GM19438 (cell line): ENCODE results near the gene ADARB2.

ENCODE experiments used
- ATAC-seq: cut with Tn5 transposase; IDR thresholded peaks from one replicate; pipeline ENCODE4 v1.9.1; 2021; ENCODE audit warnings: low read depth; ENCODE audit not compliant: unreplicated experiment

The ADARB2 gene

DNA sequence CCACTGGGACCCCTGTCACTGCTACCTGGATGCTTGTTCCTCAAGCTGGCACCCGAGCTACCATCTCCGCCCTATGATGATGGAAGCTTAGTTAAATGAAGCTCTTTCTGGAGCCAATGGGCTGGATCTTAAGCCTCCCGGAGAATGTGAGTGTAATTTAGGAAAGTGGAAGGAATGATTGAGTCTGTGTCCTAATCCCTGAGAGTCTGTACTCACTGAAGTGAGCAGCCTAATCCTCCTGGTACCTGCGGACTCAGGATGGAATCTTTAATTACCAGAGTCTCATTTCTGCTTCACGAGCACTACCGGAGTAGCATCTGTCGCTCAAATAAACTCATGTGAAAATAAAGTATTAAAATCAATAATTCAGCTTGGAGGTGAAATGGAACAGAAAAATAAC, 425.6 kb downstream of the ADARB2 start:
- ATAC-seq, result no peak

DNA sequence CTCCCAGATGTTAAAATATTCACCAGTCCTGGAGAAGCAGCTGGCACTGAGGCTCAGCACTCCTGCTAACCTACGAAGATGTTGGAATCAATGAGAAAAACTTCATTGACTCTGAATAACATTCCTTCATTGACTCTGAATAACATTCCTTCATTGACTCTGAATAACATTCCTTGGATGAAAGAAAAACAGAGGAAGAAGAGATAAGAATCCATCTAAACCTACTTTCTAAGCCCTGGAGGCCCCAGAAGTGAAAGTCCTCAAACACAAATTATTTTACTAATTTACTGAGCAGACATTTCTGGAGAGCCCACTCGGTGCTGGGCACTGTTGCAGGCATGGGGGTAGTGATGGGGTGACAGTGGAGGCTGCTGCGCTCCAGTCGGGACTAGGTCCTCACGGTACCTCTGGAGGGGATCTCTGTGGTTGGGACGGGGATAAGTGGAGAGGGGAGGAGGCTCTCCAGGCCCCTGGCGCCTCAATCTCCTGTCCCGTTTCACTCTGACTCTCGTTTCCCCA, 427.0 kb downstream of the ADARB2 start:
- no peak for ATAC-seq

DNA sequence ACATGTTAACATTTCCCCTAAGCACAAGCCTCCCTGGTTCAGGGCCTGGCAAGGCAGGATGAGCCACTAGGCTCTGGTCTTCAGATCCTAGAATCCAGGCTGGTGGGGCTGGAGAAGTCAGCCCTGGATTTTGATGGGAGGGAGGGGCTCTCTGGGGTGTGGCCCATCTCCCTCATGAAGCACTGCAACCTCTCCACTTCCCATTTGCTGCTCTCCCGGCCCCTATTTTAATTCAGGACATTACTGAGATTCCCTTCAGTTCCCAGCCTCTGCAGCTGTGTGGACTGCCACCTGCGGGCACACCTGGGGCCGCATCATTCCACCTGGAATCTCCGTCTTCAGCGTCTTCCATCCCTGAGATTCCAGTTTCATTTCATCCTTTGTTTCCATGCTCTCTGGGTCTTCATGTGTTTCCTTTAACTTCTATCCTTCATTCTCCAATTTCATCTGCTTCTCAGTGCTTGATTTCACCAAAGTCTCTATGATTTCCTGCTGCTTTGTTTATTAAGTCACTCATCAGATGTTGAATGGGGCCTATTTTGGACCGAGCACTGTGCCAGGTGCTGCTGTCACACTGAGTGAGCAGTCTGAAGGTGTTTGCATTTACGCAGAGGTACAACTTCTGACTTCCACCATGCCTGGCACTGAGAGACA, 427.6 kb downstream of the ADARB2 start:
- no peak for ATAC-seq

DNA sequence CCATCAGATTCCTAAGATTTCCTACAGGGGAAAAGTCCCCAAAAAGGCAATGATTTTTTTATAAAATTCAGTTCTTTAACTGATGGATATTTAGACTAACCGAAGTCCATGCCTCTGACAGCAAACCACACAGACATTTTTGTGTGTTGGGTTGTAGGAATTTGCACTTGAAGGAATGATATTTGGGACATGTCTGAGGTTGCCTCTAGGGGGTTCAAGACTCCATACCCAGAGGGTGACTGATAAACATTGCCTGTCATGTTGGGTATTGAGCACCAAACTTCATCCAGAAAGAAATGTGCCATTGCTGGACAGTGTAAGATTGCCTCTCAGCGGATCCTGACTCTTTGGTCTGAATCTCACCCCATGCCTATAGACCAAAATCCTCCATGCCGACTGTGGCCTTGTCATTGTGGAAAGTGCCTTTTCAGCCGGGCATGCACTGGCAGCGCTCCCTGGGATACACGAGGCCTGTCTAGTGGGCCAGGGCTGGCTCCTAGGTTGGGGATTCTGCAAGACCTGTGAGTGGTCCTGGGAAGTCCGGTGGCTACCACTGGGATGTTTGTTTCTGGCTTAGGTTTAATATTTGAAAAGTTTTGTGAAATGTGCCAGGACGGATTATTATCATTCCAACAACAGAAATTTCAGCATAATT, 428.2 kb downstream of the ADARB2 start:
- ATAC-seq, result no peak

DNA sequence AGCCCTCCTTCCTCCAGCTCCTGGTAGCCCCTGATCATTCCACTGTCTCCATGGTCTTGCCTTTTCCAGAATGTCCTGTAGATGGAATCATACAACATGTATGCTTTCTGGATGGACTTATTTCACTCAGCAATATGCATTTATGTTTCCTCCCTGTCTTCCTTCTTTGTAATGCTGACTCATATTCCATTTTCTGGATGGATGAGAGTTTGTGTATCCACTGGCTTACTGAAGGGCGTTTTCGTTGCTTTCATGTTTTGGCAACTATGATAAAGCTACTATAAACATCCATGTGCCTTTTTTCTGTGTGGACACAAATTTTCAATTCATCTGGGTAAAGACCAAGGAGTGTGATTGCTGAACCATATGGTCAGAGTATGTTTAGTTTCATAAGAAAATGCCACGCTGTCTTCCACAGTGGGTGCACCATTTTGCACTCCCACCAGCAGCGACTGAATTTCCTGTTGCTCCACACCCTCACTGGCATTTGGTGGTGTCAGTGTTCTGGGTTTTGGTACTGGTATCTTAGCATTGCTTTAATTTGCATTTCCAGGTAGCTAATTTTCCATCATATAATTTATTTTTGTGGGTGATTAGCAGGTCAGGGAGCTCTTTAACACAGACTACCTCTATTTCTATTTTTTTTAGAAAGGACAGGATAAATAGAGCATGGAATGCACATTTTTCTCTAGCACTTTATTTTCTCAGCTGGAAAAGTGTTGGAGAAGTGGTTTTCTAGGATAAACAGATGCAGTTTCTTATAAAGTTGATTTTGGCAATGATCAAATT, 429.0 kb downstream of the ADARB2 start:
- no peak for ATAC-seq

DNA sequence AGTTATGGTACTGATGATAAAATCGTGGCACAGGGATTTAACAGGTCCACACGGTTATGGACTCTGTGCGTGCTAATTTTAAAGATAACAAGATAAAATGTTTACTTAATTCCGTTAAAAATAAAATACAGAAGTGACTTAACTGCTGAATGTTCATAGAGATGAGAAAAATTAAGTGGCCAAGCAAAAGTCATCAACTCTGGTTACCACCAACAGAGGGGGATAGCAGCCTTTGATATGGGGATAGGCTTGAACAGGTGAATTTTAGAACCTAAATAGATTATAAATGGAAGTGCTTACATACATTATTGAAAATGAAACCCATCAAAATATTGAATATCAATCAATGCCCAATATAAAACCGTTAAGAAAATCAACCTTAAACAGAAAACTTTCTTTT, 436.2 kb downstream of the ADARB2 start:
- no peak for ATAC-seq

DNA sequence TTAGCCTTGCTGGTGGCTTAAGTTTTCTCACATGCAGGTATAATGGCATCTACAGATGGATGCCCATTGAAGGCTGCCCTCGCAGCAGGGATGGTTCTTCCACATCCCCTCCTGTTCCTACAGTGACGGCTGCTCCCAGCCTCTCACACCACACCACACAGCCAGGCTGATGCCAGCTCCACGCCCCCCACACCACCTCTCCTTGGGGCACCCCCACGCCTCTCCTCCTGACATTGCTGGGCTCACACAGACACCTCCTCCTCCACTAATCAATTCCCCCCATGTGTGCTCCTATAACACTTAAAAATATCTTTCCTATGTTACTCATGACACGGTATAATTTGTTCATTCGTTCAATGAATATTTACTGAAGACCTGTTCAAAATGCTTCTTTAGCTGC, 437.1 kb downstream of the ADARB2 start:
- ATAC-seq, result no peak

DNA sequence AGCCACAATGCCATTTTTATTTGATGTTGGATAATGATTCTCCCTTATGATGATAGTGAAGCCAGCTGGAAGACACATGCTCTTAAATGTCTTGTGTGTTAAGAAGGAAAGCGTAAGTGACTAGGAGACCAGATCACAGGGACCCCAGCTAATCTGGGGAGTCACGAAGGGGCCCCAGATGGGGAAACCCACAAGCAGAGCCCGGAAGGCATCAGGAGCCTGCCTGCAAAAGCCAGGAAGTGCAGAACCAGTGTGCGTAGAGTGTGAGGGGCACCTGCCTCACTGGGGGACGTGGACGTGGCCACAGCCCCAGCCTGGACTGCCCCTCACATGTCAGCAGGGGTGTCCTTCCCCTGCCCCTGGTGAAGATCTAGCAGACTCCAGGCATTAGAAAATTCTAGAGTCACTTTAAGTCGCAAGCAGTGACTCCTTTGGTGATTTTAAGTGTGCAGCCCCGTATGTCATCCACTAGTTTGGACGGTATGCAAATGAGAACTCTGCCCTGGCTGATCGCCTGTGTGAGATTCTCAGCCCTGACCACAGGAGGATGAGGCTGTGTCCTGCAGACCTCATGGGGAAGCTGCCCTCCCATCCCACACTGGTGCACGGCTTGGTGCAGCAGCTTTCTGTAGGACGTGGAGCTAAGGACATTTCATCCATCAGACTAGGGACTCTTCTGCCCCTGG, 438.1 kb downstream of the ADARB2 start:
- no peak for ATAC-seq

DNA sequence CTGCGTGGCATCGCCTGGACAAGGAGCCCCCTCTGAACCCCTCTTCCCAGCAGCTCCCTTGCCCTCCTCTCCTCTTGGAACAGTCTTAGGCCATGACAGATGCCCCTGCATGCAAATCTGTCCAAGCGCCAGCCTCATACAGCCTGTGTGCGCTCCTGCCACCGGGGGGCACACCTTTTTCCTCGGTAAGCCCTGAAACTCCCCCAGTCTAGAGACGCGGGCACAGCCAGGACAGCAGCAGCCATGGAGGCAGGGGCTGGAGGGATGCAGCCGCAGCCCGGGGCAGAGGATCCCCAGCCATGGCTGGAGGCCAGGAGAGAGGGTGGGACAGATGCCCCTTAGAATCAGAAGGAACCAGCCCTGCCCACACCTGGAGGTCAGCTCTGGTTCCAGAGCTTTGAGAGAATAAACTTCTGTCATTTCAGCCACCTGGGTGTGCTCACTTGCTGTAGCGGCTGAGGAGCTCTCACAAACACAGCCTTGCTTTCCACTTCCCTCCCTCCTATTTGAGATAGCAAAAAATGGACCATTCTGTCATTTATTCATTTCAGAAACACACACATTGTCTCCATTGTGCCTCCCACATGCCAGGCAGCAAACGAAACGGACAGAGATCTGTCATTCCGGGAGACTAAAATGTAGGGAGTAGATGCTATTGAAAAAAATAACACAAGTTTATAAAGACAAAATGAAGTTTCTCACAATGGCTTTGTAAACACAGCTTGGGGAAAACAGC, 439.6 kb downstream of the ADARB2 start:
- ATAC-seq, result no peak

DNA sequence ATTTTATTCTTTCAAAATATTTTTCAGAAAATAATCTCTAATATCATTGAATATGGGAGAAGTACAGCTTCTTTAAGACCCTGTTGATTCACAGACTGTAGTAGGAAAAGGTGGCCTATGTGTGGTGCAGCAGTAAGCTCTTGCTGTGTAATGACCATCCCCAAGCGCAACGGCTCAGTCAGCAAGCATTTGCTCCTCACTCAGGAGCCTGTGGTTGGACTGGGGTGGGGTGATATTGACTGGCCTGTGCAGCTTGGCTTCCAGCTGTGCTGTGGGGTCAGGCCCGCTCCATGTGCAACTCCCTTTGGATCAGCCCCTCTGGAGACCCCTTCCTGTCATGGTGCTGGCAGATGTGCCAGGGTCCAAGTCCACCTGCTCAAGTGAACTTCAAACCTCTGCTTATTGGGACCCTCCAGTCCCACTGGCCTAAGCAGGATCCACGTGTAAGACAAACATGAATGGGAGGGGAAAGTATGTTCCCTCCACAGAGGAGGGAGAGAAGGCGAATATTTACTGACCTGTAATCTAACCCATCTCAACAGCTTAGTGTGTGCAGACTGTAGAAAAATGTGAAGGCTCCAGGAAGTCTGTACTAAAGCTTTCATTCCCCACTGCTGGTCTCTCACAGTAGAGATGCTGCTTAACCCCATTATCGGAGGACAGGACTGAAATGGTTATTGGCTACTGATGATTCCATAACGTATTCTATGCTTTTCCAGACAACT, 441.4 kb downstream of the ADARB2 start:
- no peak for ATAC-seq

DNA sequence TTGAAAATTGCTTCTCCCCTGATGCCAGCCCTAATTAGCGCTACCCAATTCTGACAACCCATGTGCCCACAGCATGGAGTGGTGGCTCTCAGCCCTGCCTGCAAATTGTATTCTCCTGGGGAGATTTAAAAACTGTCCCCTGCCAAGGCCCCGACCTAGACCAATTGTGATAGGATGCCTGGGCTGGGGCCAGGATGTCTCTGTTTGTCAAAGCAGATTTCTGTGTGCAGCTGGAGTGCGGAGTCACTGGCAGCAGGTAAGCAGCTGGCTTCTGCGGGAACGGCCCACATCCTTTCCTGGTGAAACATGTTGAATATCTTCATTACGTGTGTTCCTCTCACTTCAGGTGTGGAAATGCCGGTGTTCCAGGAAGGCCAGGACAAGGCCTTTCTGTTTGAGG, 442.6 kb downstream of the ADARB2 start:
- no peak for ATAC-seq

DNA sequence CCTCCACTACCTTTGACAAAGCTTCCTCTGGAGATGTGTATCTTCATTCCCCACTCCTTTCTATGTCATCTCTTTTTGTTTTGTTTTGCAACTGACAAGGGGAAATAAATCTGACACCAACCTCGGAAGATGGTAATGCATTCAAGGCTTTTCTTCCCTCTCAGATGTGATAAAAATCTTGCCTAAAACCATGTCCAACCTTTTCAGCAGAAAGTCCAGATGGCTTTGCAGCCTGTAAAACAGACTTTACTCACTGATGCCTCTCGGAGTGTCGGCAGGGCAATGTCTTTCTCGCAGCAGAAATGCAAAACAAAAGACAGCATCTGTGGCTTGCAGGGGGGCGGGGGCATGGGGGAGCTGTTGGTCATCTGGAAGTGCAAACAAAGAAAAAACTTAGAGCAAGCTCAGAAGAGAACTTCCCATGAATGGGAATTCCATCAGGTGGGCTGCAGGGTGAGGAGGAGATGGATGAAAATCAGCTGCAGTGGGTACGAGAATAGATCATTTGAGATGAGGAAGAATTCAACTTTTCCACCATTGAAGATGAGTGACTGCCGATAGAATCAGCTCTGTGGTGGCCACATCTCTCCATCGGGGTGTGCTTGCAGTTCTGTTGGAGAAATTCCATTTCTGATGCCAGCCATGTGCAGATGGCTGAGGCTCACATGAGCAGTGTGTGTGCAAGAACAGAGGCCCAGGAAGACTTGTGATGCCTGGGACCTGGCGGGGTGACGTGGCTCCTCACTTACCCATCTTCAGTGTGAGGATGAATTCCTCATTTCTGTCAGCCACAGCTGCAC, 443.5 kb downstream of the ADARB2 start:
- ATAC-seq, result no peak

DNA sequence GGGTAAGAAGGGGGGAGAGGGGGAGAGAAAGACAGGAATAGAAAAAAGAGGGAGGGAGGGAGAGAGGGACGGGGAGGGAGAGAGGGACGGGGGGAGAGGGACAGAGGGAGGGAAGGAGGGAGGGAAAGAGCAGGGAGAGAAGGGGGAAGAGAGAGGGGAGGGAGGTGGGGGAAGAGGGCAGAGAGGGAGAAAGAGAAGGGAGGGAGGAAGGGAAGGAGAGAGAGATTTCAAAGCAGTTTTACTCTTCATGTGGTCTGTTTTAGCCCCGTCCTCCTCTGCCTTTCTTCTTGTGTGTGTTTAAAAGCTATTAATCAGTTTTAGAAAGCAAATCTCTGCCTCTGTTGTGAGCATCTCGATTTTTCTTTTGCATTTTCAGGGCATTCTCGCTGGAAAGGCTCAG, 444.2 kb downstream of the ADARB2 start:
- no peak for ATAC-seq

DNA sequence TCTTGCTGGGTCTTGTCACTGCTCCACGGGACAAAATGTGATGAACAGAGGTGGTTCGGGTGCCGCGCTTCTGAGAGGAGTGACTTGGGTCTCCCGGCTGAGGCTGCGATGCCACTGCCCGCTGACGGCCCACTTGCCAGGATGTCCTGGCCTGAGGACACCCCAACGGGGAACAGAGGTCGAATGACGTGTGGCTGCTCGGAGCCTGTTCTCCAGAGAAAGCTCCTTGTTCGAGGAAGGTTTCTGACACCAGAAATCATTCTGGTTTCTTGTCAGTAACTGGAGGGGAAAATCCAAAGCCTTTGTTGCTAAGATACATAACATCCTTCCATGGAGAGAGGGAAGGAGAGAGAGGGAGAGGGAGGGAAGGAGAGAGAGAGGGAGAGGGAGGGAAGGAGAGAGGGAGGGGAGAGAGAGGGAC, 444.7 kb downstream of the ADARB2 start:
- ATAC-seq, result no peak

DNA sequence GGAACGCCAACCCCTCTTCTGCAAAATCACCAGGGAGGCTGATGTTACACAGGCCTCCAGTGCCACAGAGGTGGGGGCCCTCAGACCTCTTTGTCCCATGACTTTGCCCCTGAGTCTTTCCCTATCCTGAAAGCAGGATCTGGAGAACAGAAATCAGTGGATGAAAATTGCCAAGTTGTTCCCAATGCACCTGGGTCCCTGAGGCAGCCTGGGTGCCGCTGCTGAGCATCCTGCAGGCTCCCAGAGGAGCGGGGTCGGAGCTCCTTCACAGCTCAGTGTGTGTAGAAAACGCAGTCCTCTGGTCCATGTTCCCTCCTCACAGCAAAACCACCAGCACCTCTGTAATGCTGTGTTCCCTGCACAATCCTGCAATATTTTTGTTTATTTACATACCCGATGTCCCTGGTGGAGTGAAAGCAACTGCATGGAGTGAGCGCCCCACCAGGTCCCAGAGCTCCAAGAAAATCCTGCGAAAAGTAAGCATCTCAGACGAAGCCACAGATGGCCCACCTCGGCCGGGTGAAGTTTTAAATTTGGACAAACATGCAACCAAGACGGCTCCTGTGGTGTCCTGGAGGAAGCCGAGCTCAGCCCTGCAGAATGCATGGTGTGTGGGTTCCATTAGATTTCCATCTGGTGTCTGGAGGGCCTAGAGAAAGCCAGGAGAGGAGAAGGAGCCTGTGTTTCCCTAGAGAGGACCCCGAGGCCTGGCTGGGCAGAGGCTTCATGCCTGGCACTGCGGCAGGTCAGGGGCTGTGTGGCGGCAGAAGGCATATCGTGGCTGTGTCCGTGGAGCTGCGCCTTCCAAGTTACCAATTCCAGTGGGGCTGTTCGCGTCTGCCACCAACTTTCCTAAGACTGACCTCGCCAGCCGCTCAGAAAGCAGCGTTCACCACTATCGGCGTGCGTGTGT, 445.9 kb downstream of the ADARB2 start:
- no peak for ATAC-seq

DNA sequence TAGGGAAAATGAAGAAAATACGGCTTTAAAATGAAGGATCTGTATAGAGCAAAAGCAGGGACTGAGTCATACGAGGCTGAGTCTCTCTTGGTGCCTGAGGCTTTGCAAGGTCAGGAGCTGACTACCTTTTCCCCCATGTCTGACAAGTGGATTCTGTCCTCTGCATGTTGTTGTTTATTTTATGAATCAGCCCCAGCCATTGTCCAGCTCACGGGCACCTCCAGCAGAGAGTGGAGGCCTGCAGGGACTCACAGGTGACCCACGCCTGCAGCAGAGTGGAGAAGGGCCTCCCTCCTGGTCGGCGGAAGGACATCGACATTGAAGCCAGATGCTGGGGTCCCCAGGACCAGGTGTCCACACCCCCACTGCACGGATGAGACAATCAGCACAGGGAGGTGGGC, 447.3 kb downstream of the ADARB2 start:
- no peak for ATAC-seq

DNA sequence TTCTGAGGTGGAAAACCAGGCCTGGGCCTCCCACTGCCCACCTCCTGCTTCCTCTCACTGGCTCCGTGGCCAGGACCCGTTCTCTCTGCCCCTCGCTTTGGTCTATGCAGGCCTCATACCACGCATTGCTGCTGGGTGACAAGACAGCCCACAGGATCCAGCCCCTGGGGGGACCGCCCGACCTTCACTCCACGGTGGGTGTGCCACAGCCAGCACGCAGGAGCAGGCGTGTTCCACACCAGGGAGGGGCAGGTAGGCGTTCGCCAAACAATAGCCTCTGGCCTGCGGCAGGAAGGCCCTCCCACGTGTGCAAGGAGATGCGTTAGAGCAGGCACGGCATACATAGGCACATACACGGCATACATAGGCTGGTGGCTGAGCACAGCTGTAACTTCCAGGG, 447.7 kb downstream of the ADARB2 start:
- no peak for ATAC-seq

DNA sequence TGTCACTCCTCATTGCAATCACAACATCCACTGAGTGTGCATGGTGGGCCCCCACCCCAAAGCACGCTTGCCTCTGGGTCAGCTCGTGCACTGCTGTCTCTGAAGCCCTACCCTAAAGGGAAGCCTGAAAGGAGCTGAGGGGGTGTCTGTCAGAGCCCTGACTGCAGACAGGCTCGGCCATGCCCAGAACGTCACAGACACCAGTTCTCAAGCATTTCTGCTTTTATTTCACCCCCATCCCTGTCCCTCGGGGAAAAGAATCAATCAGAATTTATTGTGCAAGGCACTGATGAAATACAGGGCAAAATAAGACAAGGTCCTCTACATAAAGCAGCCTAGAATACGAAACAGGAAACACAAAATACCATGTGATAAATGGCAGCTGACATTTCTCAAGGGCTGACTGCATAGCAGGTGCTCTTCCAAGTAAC, 449.3 kb downstream of the ADARB2 start:
- no peak for ATAC-seq
